GM19455 (cell line): Measurements from ENCODE around the gene ARSI.

Experiments
- ATAC-seq: cut with Tn5 transposase; IDR thresholded peaks from one replicate; pipeline ENCODE4 v1.9.1; 2021; ENCODE audit not compliant: unreplicated experiment

ARSI gene

GRCh38 chr5:150327139-150327538 lies 24.4 kb upstream of the ARSI start:
- ATAC-seq = no peak

- ATAC-seq = no peak
These were observed 24.0 kb upstream of the ARSI start for GRCh38 chr5:150326707-150327106.

- ATAC-seq = no peak
These were observed 22.7 kb upstream of the ARSI start for GRCh38 chr5:150325426-150325825.

GRCh38 chr5:150323819-150324218 lies 21.1 kb upstream of the ARSI start:
- ATAC-seq = no peak

- no peak for ATAC-seq
These were observed 20.4 kb upstream of the ARSI start for GRCh38 chr5:150323092-150323491.

- ATAC-seq = no peak
These were observed 19.5 kb upstream of the ARSI start for GRCh38 chr5:150322202-150322601.

- no peak for ATAC-seq
These were observed 19.1 kb upstream of the ARSI start for GRCh38 chr5:150321784-150322183.

- ATAC-seq = no peak
These were observed 18.5 kb upstream of the ARSI start for GRCh38 chr5:150321211-150321610.

- ATAC-seq = no peak
These were observed 17.4 kb upstream of the ARSI start for GRCh38 chr5:150320044-150320613.

GRCh38 chr5:150319484-150319790 lies 16.7 kb upstream of the ARSI start:
- no peak for ATAC-seq

- no peak for ATAC-seq
These were observed 16.1 kb upstream of the ARSI start for GRCh38 chr5:150318613-150319483.

- no peak for ATAC-seq
These were observed 14.6 kb upstream of the ARSI start for GRCh38 chr5:150317048-150318003.

- no peak for ATAC-seq
These were observed 13.6 kb upstream of the ARSI start for GRCh38 chr5:150316320-150316719.

GRCh38 chr5:150315245-150315644 lies 12.5 kb upstream of the ARSI start:
- ATAC-seq = no peak

GRCh38 chr5:150313921-150314716 lies 11.4 kb upstream of the ARSI start:
- ATAC-seq = no peak

- ATAC-seq = no peak
These were observed 10.8 kb upstream of the ARSI start for GRCh38 chr5:150313501-150313900.

- ATAC-seq = no peak
These were observed 9.8 kb upstream of the ARSI start for GRCh38 chr5:150312518-150312917.

GRCh38 chr5:150311015-150311692 lies 8.4 kb upstream of the ARSI start:
- no peak for ATAC-seq

GRCh38 chr5:150310246-150310645 lies 7.5 kb upstream of the ARSI start:
- ATAC-seq = no peak

- ATAC-seq = no peak
These were observed 7.2 kb upstream of the ARSI start for GRCh38 chr5:150309886-150310239.
